Activated CD8-positive, alpha-beta memory T cell treated with anti-CD3 and anti-CD28 coated beads, Interleukin-2, amount 50 U/mL, for 48 hours (primary cell): ENCODE results near the gene EIF4G3.
"Not testable (repeated sequence)": the region's sequence is repeated elsewhere in the genome, so short reads cannot be mapped to it uniquely, and the experiment has no call there.

ENCODE experiments used
- DNase-seq: peaks from one replicate; pipeline ENCODE4 v3.0.0-alpha.2; 2020

The EIF4G3 gene

DNA sequence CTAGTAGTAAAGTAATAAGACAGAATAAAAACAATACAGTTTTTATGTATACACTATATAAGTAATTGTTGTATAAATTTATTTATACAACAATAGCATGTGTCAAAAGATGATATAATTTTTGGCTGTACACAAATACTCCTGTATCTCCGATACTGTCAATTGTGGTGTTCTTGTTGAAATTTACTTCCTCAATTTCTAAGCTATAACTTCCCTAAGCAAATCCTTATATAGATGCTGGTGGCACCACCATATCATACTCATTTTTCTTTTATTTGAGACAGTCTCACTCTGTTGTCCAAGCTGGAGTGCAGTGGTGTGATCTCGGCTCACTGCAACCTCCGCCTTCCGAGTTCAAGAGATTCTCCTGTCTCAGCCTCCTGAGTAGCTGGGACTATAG lies 248.6 kb downstream of the EIF4G3 start:
- DNase-seq: no peak

DNA sequence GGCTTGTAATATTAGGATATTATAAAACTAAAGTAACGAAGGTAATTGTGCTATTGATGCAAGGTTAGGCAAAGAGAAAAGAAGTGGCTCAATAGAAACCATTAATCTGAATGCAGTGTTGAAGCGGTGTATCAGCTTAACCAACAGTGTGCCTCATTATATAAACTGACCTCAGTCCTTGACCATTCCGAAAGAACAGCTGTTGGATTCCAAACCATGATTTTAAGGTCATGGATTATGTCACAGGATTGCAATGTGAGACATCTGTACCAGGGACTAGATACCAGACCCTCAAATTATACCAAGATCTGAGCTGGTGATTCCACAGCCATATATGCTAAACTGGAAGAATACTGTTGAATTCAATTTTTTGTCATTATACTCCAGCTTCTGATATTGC lies 255.4 kb downstream of the EIF4G3 start:
- DNase-seq: no peak

DNA sequence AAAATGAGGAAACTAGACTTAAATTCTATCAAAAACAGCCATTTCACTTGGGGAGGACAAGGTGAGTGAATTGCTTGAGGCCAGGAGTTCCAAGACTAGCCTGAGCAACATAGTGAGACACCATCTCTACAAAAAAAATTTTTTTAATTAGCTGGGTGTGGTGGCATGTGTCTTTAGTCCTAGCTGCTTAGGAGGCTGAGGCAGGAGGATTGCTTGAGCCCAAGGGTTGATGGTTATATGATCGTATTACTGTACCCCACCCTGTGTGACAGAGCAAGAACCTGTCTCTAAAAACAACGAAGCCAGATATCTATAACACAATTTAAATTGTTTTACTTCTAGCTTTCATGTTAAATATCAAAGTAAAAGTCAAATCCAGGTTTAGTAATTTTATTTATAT lies 263.5 kb downstream of the EIF4G3 start:
- no peak for DNase-seq

DNA sequence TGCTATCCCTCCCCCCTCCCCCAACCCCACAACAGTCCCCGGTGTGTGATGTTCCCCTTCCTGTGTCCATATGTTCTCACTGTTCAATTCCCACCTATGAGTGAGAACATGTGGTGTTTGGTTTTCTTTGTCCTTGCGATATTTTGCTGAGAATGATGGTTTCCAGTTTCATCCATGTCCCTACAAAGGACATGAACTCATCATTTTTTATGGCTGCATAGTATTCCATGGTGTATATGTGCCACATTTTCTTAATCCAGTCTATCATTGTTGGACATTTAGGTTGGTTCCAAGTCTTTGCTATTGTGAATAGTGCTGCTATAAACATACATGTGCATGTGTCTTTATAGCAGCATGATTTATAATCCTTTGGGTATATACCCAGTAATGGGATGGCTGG lies 269.2 kb downstream of the EIF4G3 start:
- DNase-seq: not testable (repeated sequence)

DNA sequence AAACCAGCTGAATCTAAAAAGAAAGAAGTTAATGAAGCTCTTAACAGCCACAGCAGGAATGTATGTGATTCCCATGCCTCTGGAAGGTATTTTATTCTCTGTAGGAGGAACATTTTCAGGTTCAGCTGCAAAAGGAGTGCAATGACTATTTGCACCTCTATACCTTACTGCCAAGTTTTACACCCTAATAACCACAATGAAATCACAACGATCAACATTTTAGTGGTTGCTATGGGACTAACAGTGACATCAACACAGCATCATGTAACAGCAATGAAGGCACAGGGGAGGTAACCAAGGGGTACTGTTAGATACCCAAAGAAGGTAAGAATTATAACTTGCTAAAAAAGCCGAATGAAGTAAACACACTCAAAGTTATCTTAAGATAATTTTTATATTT lies 273.3 kb downstream of the EIF4G3 start:
- DNase-seq: no peak

DNA sequence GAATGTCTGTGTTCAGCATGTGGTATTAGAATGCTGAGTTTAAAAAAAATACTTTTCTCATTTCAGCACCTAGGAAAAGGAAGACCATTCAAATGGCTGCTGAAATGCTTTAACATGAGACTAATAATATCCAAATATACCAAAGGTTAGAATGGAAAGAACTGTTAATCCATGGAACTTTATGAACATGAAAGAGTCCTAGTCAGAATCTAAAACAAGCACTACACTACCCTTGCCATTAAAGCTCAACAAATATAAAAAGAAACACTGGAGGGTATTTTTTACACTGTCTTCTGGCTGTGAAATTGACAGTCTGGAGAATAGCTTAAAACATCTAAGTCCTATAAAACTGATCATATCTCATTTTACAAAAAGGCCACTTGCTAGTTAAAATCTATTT lies 276.6 kb downstream of the EIF4G3 start:
- no peak for DNase-seq

DNA sequence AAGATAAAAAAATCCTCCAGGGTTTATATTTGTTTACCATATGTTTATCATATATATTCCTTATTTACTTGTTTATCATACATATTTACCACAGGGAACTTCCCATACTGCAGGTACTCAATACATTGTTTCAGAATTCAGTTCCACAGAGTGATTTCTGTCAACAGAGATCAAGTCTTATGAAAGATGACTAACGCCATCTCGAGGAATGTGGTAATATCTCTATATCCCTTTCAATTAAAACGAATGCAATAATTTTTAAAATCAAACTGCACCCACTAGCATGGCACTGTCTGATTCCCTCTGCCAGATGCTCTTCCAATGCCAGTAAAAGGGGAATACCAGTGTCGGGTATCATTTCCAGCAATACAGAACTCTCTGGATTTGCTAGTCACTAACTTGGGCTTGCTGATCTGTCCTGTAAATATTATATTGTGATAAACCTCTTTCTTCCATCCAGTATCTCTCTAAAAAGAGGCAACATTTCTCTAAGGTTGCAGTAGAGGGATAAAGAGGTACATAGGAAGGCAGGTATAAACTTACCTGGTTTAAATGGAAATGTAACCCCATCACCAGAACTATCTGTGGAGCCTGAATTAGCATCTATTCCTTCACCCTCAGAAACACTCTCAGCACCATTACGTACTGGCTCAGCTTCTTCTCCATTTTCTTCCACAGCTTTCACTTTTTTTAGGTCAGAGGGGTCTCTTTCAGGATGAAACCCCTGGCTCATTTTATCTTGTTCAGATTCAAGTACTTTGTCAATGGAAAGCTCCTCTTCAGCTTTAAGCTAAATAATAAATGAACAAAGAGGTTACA lies 277.3 kb downstream of the EIF4G3 start:
- no peak for DNase-seq

DNA sequence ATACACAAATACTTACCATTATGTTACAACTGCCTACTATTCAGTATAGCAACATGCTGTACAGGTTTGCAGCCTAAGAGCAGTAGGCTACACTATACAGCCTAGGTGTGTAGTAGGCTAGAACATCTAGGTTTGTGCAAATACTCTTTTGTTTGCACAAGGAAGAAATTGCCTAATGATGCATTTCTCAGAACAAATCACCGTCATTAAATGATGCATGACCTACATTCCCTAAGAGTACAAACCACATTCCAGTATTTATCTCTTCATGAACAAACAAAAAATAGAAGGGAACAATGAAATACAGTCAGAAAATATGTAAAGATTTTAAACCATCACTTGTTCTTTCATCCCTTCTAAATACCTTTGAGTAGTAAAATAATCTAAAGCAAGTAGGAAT lies 279.9 kb downstream of the EIF4G3 start:
- DNase-seq: no peak

DNA sequence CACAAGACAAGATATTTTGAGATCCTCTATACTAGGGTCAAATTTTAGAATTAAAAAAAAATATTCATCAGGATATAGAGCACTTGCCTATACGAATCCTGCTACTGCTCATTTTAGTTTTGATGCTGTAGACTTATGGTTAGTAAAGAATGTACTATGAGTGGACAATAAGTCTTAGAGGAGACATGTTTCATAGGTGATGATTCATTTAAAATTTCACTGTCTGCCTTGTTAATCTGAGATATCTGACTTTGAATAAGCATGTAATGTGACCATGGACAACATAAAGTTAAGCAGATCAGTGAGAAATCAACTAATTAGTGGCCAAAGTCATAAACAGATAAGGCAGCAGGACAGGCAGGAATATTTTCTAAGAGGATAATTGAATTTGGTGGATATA lies 282.8 kb downstream of the EIF4G3 start:
- DNase-seq: no peak

DNA sequence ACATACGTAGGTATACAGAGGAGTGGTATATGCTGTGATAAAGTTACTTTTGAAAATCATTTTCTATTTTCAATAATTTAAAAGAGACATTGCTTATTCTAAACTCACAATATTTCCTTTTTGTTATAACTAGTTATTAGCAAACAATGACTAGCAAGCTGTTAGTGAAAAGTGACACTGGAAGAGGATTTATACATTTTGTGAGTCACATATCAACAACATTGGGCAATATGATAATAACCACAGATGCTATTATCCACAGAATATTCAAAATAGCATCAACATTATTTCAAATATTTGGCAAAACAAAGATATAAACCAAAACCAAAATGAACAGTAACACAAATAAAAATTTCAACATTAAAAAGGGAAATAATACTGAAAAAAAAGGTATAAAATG lies 285.6 kb downstream of the EIF4G3 start:
- DNase-seq: no peak

DNA sequence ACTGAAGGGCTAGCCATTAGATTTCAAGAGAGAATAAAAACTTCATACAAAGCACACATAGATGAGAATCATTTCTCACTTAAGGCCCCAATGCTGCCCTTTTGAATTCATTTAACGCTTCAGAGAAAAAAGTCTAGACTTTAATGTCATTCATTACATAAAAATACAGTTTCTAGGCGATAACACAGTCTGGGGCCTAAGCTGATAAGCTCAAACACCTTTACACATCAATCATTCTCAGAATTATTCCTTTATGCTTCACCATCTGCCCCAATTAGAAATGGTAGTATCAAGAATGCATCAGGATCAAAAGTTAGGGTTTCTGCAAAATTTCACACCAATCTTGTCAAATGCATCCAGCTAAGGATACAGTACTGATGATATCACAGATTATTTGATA lies 289.5 kb downstream of the EIF4G3 start:
- no peak for DNase-seq

DNA sequence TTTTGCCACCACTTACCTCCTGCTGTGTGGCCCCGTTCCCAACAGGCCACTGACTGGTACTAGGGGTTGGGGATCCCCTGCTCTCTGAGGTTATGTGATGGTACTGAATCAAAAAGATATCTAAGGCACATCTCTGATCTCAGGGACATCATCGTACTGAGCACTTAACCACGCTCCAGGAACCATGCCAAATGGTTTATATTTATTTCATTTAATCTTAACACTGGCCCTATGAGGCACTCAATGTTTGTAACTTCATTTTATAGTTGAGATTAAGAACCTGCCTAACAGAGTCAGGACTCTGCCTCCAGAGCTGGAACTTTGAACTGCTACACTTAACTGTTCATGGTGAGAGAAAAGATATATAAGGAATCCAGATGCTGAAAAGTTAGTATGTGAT lies 291.6 kb downstream of the EIF4G3 start:
- DNase-seq: no peak

DNA sequence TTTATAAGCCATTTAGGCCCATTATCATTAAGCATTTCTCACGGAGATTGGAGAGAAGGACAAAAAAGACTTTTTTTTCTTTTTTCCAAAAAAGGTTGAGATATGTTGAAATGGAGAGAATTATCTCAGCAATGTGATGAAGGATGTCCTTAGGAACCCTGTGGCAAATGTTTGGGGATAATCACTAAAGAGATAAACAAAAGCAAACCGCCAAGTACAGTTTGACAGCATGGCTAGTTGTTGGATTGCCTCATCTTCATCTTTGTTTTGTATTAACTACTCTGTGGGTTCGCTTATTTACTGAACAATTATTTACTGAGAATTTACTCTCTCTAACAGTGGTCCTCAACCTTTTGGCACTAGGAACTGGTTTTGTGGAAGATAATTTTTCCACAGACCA lies 292.2 kb downstream of the EIF4G3 start:
- DNase-seq: no peak

DNA sequence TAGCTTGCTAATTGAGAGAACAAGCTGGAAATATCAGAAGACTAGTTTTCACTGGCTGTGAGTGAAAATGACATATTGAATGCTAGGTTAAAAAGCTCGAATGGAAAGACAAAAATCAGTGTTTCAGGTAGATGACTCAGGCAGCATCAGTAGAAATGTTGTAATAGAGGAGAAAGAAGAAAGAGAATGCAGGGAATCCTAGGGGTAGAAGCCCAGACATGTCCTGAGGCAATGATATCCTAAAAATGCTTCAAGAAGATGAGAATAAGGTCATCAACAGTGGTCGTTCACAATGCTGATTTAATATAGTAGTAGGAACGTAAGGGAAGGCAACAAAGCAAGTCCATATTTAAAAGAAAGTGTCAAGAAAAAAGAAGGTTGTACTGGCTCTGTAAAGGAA lies 292.9 kb downstream of the EIF4G3 start:
- no peak for DNase-seq

DNA sequence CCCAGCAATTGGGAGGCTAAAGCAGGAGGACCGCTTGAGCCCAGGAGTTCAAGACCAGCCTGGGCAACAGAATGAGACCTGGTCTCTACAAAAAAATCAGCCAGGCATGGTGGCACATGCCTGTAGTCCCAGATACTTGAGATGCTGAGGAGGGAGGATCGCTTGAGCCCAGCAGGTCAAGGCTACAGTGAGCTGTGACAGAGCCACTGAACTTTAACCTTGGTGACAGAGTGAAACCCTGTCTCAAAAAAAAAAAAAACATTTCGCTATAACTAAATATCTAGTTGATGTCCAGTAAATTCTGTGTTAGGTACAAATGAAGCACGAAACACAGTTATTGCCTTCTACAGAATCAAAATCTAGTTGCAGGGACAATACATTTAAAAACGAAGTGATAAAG lies 293.9 kb downstream of the EIF4G3 start:
- DNase-seq: no peak

DNA sequence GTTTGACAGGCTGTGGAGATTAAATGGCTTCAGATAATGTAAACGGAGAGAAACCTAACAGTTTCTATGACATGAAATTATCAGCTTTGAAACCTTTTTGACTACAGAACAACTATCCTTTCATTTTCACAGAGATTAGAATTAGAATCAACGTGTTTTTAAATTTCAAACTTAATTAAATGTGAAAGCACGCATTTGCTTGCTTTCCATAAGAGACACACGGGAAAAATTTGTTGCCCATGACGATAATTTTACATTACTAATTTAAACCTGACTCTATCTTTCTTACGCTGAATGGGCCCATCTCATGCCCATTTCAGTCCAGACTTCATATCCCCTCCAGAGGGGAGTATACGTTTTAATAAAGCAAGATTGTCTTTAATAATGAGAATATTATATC lies 297.9 kb downstream of the EIF4G3 start:
- no peak for DNase-seq

DNA sequence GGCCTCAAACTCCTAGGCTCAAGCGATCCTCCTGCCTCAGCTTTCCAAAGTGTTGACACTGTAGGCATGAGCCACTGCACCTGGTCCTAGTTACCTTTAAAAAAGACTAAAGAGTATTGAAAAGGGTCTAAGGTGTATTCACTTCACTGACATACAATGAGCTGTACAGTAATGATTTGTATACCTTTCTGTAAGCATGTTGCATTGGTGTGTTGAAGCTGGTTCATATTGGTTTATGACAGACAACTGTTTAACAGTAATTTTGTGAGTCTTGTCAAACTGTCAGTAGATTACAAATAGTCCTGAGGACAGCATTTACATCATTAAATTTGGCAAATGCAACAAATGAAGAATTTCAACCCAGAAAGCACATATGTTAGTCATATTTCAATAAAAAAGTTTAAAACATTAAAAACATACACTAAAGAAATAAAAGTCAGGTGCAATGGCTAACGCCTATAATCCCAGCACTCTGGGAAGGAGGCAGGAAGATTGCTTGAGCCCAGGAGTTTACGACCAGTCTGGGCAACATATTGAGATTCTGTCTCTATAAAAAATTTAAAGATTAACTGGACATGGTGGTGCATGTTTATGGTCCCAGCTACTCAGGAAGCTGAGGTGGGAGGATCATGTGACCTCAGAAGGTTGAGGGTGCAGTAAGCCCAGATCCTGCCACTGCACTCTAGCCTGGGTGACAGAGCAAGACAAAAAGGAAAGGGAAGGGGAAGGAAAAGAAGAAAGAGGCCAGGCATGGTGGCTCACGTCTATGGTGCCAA lies 301.3 kb downstream of the EIF4G3 start:
- no peak for DNase-seq

DNA sequence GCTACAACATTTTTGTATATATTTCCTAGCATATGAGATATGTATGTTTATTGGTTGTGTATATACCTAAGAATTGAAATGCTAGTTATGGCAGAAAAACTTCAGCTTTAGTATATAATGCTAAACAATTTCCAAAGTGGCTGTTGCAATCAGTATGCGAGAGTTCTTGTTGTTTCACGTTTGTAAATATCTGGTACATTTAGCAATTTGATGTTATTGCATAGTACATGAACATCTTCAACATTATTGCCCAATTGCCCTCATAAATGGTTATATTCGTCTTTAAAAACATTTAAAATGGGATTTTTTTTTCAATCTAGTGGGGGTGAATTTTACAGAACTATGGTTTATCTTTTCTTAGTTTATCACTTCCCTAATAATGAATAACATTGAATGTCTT lies 303.4 kb downstream of the EIF4G3 start:
- DNase-seq: no peak

DNA sequence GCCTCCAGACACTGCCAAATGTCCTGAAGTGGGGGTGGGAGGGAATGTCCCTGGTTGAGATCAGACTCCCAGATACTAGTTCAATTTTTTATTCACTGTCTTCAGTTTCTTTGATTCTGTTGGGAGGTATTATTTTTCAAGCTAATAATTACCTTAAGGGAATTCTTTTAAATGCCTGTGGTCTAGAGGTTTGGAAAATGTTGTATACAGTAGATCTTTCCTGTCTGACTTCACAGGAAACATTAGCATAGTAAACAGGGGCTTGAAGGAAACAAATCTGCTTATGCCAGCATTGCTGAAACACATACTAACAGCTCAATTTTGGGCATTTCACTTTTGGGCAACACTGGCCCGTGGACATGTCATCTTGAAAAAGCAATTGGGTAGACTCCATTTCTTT lies 305.3 kb downstream of the EIF4G3 start:
- no peak for DNase-seq

DNA sequence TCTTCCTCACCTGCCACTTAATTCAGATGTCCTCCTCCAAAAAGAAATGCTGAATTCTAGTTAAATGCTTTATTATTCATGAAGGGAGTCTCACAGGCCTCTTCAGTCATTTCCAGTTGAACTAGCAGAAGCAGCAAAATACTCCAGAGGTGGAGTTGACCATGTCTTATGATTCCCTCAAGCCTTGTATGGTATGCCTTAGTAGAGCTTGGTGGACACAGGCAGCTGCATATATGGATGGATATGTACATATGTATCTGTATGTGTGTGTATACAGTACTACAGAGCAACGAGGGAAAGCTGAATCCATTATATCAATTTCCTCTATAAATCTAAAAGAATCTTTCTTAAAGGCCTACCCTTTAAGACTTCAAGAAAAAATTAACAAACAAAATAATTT lies 306.0 kb downstream of the EIF4G3 start:
- DNase-seq: no peak

DNA sequence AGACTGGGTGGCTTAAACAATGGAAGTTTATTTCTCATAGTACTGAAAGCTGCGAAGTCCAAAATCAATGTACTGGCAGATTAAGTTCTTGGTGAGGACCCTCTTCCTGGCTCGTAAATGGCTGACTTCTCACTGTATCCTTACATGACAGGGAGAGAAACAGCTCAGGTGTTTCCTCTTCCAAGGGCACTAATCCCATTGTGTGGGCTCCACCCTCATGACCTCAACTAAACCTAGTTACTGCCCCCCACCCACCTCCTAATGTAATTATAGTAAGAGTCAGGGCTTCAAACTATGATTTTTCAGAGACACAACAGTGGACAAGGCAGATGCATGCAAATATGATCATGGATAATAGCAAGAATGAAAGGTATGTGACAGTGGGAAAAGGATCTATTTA lies 308.4 kb downstream of the EIF4G3 start:
- DNase-seq: no peak

DNA sequence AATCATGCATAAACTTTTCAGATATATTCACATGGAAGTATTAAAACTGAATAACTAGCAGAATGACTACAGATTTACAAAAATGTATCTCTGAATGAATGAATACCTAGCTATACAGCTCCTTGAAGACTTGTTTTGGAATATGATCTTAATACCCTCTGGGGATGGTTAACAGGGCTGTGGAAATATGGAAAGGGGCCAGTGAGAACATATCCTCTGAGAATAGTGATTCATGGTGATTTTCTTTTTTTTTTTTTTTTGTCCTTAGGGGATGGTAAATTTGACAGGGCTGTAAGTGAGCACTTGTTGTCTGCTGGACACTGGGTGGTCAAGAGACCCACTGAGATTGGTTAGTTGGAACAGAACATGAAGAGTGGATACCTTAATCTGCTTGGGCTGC lies 308.9 kb downstream of the EIF4G3 start:
- no peak for DNase-seq

DNA sequence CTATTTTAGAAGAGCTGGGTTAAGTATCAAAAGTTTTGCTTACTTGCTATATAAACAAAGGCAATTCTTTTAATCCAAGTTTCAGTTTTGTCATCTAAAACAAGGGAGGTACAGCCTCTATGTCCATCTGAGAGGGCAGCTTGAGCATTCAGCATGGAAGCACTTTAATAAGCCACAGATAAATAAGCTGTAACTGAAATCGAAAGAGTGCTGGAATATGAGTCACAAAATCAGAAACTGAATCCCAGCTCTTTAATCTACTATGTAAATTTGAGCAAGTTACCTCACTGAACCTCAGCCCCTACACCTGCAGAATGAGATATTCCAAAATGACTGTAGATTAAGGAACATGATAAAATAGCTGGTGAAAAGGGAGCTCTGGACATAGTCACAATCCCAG lies 309.6 kb downstream of the EIF4G3 start:
- DNase-seq: no peak

DNA sequence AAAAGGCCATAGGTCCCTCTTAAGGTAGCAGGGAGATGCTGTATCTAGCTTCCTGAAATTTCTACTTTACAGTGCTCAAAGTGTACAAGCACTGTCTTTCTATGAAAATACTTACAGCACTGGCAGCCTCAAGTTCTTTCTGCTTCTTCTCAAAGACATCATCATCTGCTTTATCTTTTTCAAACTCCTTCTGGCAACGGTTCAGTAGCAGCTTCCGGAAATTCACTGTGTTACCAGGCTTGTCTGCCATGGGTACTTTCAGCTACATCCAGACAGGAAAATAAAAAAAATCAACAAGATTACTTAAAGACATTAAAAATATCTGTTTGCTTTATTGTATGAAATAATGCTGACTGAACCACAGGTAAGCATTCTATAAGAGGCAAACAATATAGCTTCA lies 311.7 kb downstream of the EIF4G3 start:
- no peak for DNase-seq

DNA sequence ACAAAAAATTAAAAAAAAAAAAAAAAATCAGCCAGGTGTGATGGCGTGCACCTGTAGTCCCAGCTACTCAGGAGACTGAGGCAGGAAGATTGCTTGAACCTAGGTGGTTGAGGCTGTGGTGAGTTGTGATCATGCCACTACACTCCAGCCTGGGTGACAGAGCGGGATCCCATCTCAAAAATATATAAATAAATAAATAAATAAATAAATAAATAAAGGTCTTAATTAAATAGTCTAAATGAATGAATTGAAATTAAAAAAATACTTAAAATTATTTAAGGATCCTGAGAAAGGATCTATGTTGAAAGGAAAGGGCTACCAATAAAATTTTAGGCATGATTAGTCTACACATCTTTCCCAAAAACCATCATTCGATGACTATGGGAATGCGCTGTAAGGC lies 322.2 kb downstream of the EIF4G3 start:
- DNase-seq: no peak
